HG03457 (cell line): ENCODE measurements around the gene LCE5A.
"Not testable (repeated sequence)": the region's sequence is repeated elsewhere in the genome, so short reads cannot be mapped to it uniquely, and the experiment has no call there.

ENCODE experiments used
- ATAC-seq: cut with Tn5 transposase; IDR thresholded peaks from one replicate; pipeline ENCODE4 v1.9.1; 2021; ENCODE audit warnings: moderate number of reproducible peaks; ENCODE audit not compliant: unreplicated experiment

Gene LCE5A

DNA sequence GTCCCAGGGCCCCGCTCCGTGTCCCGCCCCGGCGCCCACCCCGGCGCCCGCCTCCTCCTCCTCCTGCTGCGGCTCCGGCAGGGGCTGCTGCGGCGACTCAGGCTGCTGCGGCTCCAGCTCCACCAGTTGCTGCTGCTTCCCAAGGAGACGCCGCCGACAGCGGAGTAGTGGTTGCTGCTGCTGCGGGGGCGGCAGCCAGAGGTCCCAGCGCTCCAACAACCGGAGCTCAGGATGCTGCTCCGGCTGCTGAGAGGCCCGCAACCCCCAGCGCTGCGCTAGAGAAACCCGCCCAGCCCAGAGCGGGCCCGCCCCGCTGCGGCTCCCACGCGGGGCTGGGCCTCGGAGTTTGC, 4.8 kb downstream of the LCE5A start:
- ATAC-seq, result no peak

DNA sequence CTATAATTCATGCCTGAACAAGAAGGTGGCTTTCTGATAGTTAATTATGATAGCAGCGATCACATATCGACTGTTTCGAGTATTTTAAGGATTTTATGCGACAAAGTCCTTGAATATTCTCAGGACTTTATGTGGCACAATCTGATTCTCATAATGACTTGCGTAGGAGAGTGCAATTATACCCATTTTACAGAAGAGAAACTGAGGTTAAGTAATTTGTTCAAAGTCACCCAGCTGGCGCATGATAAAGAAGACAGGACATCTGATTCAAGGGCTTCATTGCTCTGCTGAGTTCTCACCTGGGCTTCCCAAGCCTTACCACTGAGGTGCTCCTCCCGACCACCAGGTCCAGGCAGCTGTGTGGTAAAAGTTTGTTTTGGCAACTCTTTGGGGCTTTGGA, 5.5 kb downstream of the LCE5A start:
- no peak for ATAC-seq

DNA sequence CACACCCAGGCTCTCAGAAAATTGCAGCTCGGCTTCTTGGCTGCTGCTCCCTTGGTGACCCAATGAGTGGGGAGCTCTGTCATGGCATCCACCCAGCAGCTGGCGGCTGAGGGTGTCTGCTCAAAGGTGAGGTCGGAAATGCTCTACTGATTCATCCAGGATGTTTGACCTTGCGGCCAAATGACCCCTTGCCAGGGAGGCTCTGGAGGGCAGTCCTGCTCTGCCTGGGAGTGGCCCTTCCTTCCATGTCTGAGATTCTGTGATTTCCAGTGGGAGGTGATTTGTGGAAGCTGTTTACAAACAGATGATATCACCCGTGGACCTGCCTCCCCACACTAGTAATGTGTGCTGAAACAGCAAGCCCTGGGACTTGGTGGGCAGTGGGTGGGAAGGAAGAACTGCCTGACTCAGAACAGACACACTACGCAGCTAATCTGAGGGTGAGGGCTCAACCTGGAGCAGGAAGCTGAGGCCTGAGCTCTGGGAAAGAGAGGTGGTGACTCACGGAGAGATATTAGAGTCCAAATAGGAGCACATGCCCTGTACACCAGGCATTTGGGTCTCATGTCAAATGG, 6.7 kb downstream of the LCE5A start:
- no peak for ATAC-seq

DNA sequence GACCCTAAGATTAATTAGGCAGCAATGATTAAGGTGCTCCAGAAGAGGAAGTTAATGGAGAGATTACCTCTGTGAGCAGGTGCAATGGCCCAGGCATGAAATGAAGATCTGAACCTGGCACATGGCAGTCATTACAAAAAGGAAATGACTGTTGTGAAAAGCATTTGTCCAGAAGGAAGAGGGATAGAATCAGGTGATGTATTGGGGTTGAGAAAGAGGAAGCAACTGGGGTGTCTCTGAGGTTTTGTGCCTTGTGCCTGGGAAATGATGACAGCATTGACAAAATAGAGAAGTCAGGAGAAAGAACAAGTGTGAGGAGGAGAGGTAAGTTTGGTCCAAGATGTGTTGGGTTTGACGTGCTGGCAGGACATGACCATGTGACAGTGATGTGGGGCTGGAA, 9.2 kb downstream of the LCE5A start:
- no peak for ATAC-seq

DNA sequence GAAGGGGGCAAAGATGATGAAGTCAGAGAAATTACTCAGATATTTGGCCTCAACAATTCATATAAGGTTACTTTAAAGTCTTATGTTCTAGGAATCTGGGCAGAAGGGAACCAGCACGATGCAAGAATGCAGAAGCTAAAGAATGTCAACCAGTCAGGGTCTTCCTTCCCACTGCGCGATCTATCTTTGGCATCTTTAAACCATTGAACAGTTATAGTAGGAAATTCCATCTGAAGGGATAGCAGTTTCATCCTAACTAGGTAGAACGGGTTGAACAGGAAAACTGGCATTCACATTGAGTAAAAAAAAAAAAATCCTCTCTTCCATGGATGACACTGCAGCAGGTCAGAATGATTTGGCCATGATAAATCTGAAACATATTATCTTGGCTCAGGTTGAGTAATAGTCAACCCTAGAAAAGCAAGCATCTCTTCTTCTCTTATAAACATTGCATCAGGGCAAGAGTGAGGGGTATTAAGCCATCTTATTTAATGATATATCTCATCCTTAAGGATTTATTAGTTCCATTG, 10.0 kb downstream of the LCE5A start:
- ATAC-seq, result no peak

DNA sequence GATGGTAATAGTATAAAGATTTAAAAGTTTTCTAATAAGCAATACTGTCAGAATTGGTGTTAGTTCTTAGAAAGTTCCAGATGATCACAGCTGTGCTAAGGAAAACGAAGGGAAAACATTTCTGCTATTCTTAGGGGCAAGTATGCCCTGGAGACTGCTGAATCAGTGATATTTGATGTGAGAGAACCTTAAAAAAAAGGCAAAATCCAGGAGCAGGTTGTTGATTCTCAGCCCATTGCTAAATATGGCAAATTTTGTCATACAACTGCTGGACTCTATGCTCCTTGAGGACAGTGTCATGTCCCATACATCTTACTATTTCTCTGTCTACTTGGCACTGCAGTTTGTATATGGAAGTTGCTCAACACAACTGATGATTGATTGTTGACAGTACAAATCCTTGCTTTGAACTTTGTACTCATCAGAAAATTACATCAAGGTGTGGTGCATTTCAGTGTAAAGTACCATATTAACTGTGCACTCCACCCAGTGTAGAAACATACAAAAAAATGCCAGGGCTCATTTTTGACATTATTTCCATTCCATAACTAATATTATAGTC, 14.6 kb downstream of the LCE5A start:
- no peak for ATAC-seq

DNA sequence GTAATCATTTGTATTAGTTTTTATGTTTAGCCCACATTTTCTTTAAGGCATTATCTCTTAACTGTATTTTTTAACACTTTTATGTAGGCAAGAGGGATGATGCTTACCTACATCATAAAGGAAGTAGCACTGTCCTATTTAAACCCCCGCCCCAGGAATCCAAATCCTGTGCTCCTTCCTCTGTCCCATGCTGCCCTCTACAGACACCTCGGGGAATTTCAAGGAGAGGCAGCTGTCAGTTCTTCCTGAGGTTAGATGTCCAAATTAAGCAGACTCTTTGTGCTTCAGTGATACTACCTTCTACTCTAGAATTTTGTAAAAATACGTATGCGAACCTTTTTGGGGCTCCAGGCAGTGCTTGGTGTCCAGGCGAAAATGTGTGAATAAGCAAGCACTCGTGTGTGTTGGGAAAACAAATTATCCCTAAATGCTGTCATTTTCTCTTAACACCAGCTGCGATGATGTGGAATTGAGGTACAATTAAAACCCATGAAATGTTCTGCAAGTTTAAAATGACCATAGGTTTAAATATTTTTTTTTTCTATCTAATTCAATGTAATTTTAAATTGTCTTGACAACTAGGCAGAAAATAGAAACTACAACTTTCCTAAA, 22.8 kb downstream of the LCE5A start:
- no peak for ATAC-seq

DNA sequence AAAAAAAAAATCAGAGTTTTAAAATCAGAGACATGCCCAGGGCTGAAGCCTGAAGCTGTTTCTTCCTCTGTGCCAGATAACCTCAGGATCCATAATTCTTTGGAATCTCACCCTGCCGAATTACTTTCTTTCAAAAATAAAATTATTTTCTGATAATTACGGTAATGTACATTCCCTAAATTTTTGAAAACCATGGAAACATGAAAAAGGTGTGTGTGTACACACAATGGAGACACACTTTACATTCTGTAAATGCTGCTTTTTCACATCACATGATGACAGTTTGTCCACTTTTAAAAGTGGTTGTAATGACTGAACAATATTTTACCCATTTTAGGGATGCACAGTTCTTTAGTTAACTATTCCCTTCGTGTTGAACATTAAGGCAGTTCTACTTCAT, 25.2 kb downstream of the LCE5A start:
- ATAC-seq, result no peak

DNA sequence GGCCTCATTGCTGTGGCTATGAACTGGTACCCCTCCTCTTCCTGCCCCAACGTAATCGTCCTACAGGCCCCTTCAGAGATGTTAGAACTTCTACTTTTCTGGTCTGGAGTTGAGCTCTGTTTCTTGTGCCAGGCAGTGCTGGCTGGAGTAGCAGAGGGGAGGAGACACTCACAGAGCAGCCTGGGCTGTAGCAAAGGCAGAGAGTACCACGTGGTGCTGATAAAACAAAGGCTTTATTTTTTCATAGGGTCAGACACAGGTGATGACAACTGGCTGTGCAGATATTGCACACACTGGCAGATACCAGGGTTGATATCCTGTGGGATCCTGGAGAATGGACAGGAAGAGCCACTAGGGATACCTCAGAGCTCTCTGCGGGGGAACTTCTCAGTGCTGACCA, 26.9 kb downstream of the LCE5A start:
- ATAC-seq, result no peak

DNA sequence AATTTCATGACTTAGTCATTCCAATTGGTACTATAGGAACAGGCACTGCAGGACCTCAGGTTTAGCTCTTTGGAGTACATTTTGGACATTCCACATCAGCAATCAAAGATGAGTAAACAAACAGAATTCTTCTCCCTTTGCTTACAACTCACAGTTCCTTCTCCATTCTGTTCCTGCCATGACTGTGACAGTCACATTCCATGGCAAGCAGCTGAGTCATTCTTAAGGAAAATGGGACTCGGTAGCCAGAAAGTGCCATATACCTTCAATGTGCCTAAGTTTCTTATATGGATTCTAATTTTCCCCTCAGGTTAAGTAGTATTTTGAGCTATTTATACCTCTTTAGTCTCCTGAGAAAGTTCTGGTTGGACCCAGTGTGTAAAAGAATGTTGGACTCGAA, 29.3 kb downstream of the LCE5A start:
- ATAC-seq, result no peak

DNA sequence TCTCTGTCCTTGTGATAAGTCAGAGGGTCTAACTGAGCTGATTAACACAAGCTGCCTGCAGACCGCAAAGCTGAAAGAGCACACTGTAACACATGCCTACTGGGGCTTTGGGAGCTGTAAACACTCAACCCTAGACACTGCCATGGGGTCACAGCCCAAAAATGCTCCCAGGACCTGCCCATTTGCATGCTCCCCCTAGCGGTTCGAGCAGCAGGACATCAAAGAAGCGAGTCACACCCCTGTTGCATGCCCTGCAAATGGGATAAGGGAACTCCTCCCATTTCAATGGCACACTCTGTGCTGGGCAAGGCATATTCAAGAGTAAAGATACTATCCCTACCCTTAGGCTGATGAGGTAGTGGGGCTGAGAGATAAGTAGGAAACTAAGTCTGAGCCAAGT, 33.2 kb downstream of the LCE5A start:
- ATAC-seq, result no peak

DNA sequence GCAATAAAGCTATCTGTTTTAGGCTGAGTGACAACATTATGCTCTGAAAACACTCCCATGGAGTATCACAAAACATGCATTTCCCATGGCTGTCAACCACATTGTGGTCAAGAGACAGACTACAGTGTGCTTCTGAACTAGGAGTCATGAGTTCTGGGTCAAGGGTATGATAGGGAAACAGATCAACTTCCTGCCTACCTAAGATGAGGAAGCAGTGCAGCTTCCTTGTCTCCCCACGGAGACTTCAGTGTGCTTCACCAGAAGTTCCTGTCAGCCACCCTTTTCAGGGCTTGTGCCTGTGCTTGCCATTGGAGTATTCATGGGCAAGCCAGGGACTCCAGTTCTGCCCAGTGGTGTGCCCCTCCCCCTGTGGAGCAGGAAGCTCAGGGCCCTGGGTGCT, 36.1 kb downstream of the LCE5A start:
- ATAC-seq, result no peak

DNA sequence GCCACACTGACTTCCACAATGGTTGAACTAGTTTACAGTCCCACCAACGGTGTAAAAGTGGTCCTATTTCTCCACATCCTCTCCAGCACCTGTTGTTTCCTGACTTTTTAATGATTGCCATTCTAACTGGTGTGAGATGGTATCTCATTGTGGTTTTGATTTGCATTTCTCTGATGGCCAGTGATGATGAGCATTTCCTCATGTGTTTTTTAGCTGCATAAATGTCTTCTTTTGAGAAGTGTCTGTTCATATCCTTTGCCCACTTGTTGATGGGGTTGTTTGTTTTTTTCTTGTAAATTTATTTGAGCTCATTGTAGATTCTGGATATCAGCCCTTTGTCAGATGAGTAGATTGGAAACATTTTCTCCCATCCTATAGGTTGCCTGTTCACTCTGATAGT, 37.8 kb downstream of the LCE5A start:
- not testable (repeated sequence) for ATAC-seq
